Epithelial cell of proximal tubule (primary cell): Measurements from ENCODE around the gene BARHL1. TPM values are rescaled to one million over a fixed set of nuclear protein-coding genes. Genes with fewer than 3 reads are reported as not detected.

Experiments used
- DNase-seq: peaks from one replicate; pipeline ENCODE4 v3.0.0-alpha.2; 2011; ENCODE audit warnings: low read depth
- H3K4me3 ChIP-seq: 2 replicates; pipeline ENCODE4 v1.5.1; 2011; ENCODE audit warnings: low read depth, mild to moderate bottlenecking, low read length
- total RNA-seq: library from RNA; depleted of rRNA; stranded (reverse); fragments of >200 nt; gene quantifications from 2 replicates; pipeline ENCODE4 v1.2.3, GENCODE V29; 2015
- TF ChIP-seq, protein P1 (sequence below): conservative IDR thresholded peaks from 2 replicates; pipeline ENCODE4 v1.5.1; 2012; ENCODE audit warnings: low read depth, mild to moderate bottlenecking, low read length

The BARHL1 gene
- total RNA-seq, 1 donor from 2014 or later: not detected

GRCh38 chr9:132596200-132596599 is 13.8 kb downstream of the BARHL1 start:
- no peak for DNase-seq
- no peak overlapping the region for H3K4me3 ChIP-seq
- TF ChIP-seq, protein P1, sequence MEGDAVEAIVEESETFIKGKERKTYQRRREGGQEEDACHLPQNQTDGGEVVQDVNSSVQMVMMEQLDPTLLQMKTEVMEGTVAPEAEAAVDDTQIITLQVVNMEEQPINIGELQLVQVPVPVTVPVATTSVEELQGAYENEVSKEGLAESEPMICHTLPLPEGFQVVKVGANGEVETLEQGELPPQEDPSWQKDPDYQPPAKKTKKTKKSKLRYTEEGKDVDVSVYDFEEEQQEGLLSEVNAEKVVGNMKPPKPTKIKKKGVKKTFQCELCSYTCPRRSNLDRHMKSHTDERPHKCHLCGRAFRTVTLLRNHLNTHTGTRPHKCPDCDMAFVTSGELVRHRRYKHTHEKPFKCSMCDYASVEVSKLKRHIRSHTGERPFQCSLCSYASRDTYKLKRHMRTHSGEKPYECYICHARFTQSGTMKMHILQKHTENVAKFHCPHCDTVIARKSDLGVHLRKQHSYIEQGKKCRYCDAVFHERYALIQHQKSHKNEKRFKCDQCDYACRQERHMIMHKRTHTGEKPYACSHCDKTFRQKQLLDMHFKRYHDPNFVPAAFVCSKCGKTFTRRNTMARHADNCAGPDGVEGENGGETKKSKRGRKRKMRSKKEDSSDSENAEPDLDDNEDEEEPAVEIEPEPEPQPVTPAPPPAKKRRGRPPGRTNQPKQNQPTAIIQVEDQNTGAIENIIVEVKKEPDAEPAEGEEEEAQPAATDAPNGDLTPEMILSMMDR: no peak

GRCh38 chr9:132597073-132597775 is 14.8 kb downstream of the BARHL1 start:
- TF ChIP-seq, protein P1: no peak
- DNase-seq: no peak
- no peak overlapping the region for H3K4me3 ChIP-seq

DNA sequence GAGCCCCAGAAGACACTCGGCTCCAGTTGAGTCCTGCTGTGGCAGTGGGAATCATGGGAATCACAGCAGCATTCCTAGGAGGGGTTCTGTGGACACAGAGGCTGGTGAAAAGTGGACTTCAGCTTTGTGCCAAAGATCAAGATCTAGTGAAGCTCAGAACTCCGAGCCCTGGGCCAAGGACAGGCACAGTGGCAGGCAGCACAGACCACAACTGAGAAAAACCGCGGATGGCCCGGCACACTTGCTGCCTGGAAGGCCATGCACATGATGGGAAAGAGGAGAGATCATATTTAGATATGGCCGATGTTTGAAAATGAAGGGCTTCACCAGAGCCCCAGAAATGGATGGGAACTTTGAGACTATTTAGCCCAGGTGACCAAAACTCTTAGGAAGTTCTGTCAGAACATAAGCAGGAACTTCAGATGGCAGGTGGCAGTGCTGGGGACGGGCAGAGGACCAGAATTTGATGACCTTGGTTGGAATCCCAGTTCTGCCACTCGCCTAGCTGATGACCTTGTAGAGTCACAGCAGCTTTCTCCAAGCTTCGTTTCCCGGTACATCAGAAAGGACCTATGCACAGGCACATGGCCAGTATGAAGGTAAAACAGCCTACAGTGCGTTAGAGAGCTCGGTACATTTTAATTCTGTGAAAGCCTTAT is 18.0 kb downstream of the BARHL1 start:
- H3K4me3 ChIP-seq: no peak overlapping the region
- TF ChIP-seq, protein P1: no peak
- DNase-seq: no peak

GRCh38 chr9:132602207-132602606 is 19.8 kb downstream of the BARHL1 start:
- no peak for DNase-seq
- TF ChIP-seq, protein P1: no peak
- H3K4me3 ChIP-seq: no peak overlapping the region

- DNase-seq: no peak
- TF ChIP-seq, protein P1: no peak
- H3K4me3 ChIP-seq: no peak overlapping the region
Observed at GRCh38 chr9:132605387-132605786, 23.0 kb downstream of the BARHL1 start.

GRCh38 chr9:132606066-132606465 is 23.7 kb downstream of the BARHL1 start:
- TF ChIP-seq, protein P1: no peak
- H3K4me3 ChIP-seq: no peak overlapping the region
- DNase-seq: no peak
